K562 (cell line): ENCODE measurements around the gene ANKRD11. TPM values are rescaled to one million over a fixed set of nuclear protein-coding genes. Genes with fewer than 3 reads are reported as not detected.

ENCODE experiments used
- CBX3 ChIP-seq, 2 experiments: IDR thresholded peaks; 1 replicate in 1 of 2; 2 replicates in 1 of 2; pipeline ENCODE4 v1.6.1; 2012; ENCODE audit warnings: inconsistent platforms in 2 of 2, low read length in 2 of 2, borderline replicate concordance in 1 of 2, control low read depth in 1 of 2
- ETV5 ChIP-seq: sonication (generic); formaldehyde crosslinking; IDR thresholded peaks from 2 replicates; pipeline ENCODE4 v1.4.0; 2020; ENCODE audit warnings: low read depth, mild to moderate bottlenecking, missing genetic modification reagents
- GATAD2B ChIP-seq: fragments of 450-650 bp; IDR thresholded peaks from 2 replicates; pipeline ENCODE4 v1.6.1; 2017; ENCODE audit warnings: mild to moderate bottlenecking, borderline replicate concordance
- HDGF ChIP-seq: fragments of 450-650 bp; IDR thresholded peaks from 2 replicates; pipeline ENCODE4 v1.6.1; 2016
- KDM4B ChIP-seq, 2 experiments: fragments of 450-650 bp in 1 of 2; sonication (generic) in 1 of 2; IDR thresholded peaks; 2 replicates each; pipeline ENCODE4 v1.6.1; 2016 to 2017; ENCODE audit warnings: borderline replicate concordance in 2 of 2, antibody characterized with exemption in 1 of 2, low read depth in 1 of 2, mild to moderate bottlenecking in 1 of 2
- MAZ ChIP-seq, 2 experiments: fragments of 450-650 bp in 1 of 2; sonication (generic) in 1 of 2; formaldehyde crosslinking; IDR thresholded peaks in 1 of 2; conservative IDR thresholded peaks in 1 of 2; 2 replicates each; pipeline versions ENCODE4 v1.4.0 to v1.5.0; 2020; ENCODE audit warnings: mild to moderate bottlenecking in 1 of 2, missing genetic modification reagents in 1 of 2
- MTF1 ChIP-seq: fragments of 250-450 bp; sonication (Bioruptor Pico); IDR thresholded peaks from 2 replicates; pipeline ENCODE4 v1.9.0; 2021; ENCODE audit warnings: moderate library complexity, mild to moderate bottlenecking, inconsistent platforms, borderline replicate concordance
- MYC ChIP-seq, 2 experiments: fragments of 250-450 bp in 1 of 2; sonication (Bioruptor Pico) in 1 of 2; IDR thresholded peaks; 2 replicates each; pipeline versions ENCODE4 v1.5.1 to v1.6.1; 2012 to 2021; ENCODE audit warnings: low read depth in 2 of 2, borderline replicate concordance in 1 of 2, improper control_type of control experiment in 1 of 2, low read length in 1 of 2, mild to moderate bottlenecking in 1 of 2, moderate library complexity in 1 of 2
- MYNN ChIP-seq, 2 experiments: sonication (generic); formaldehyde crosslinking in 1 of 2; IDR thresholded peaks; 2 replicates each; pipeline versions ENCODE4 v1.5.0 to v1.6.1; 2016 to 2020; ENCODE audit warnings: antibody characterized with exemption in 1 of 2, missing genetic modification reagents in 1 of 2
- POLR2B ChIP-seq: fragments of 450-650 bp; IDR thresholded peaks from 2 replicates; pipeline ENCODE4 v1.6.1; 2018; ENCODE audit warnings: low read depth; ENCODE audit not compliant: partially characterized antibody
- PRMT5 ChIP-seq: sonication (generic); formaldehyde crosslinking; IDR thresholded peaks from 2 replicates; pipeline ENCODE4 v1.5.0; 2020; ENCODE audit warnings: missing genetic modification reagents
- SAP30 ChIP-seq: fragments of 200-600 bp; sonication (generic); IDR thresholded peaks from 2 replicates; pipeline ENCODE4 v1.6.1; 2012; ENCODE audit warnings: borderline replicate concordance, low read depth, mild to moderate bottlenecking, moderate library complexity, low read length, control low read depth, inconsistent platforms; ENCODE audit not compliant: insufficient read depth, poor library complexity, severe bottlenecking
- ZC3H11A ChIP-seq: IDR thresholded peaks from 2 replicates; pipeline ENCODE4 v1.6.1; 2012; ENCODE audit warnings: low read depth, low read length, improper control_type of control experiment
- ZNF444 ChIP-seq: fragments of 250-450 bp; sonication (Bioruptor Pico); IDR thresholded peaks from 2 replicates; pipeline ENCODE4 v1.4.0; 2020; ENCODE audit warnings: mild to moderate bottlenecking, moderate library complexity
- polyA plus RNA-seq, 8 experiments: library from polyadenylated mRNA; depleted of rRNA in 4 of 8; stranded (reverse) in 5 of 8; unstranded in 3 of 8; fragments of >200 nt; fragmentation: Nextera tagmentation in 2 of 8; fragmentation: Illumina TruSeq in 1 of 8; extraction: Ambion mirVana in 2 of 8; extraction: Trizol in 1 of 8; gene quantifications; 2 replicates each; pipeline versions ENCODE4 v1.2.1 to v1.2.3, GENCODE V29; 2011 to 2014; ENCODE audit warnings: inconsistent platforms in 1 of 8, missing spikeins in 1 of 8
- total RNA-seq, 7 experiments: library from RNA; depleted of rRNA in 6 of 7; stranded (reverse); fragments of >200 nt in 6 of 7; fragmentation: Illumina TruSeq in 2 of 7; extraction: Trizol in 2 of 7; gene quantifications; 2 replicates each; pipeline versions ENCODE4 v1.2.1 to v1.2.3, GENCODE V29; 2011 to 2021; ENCODE audit warnings: low replicate concordance in 1 of 7
- TF ChIP-seq, protein P1 (sequence below): fragments of 200-800 bp; sonication (Bioruptor generic); IDR thresholded peaks from 2 replicates; pipeline ENCODE4 v1.6.1; 2017; ENCODE audit warnings: missing genetic modification characterization, missing compliant biosample characterization
- TF ChIP-seq, protein P2 (sequence below), 2 experiments: IDR thresholded peaks; 2 replicates each; pipeline ENCODE4 v1.6.1; 2012; ENCODE audit warnings: improper control_type of control experiment in 2 of 2, low read depth in 2 of 2, low read length in 2 of 2, borderline replicate concordance in 1 of 2
- TF ChIP-seq, protein P3 (sequence below): fragments of 450-650 bp; IDR thresholded peaks from 2 replicates; pipeline ENCODE4 v1.6.1; 2018; ENCODE audit not compliant: partially characterized antibody

The ANKRD11 gene
- total and polyA plus RNA-seq, 9 of the 15 experiments (the other 6 are each of a cell fraction or from before 2014, with no cell fraction given): 4.7 to 126 (median 31.7) TPM

DNA sequence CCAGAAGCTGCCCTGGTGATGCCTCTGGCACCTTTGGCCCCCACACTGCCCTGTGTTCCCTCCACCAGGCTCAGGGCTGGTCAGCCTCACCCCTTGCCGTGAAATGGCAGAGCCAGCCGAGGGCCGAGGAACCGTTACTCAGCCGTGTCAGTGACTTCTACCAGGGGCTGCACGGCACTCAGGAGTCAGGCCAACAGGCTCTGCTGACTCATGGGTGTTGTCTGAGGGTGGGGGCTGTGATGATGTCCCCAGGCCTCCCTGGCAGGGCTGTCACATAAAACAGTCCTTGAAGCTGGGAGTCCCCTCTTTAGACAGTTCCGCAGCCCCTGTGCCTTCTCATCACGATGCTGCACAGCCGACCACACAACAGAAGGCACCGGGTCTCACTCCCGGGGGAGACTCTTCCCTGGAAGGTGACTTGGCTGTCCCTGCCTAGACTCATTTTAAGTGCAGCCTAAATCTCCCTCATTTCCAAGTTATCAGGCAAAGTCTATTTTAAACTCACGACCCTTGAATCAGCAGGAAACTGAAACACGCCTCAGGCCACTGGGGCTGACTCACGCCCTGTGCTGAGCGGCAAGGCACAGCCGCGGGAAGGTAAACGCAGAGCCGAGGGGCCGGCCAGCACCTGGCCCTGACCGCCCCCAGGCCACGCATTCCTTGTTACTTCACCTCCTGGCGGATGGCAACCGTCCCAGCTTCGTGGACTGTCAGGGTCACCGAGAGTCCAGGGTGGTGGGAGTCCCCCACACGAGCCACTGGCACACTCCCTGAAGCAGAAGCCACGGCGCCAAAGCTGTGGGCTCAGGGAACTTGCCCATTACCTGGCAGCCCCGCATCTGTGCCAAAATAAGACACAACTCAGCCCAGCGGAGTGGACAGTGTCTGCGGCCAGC is 170.2 kb downstream of the ANKRD11 start (continued):
- TF ChIP-seq, protein P1, sequence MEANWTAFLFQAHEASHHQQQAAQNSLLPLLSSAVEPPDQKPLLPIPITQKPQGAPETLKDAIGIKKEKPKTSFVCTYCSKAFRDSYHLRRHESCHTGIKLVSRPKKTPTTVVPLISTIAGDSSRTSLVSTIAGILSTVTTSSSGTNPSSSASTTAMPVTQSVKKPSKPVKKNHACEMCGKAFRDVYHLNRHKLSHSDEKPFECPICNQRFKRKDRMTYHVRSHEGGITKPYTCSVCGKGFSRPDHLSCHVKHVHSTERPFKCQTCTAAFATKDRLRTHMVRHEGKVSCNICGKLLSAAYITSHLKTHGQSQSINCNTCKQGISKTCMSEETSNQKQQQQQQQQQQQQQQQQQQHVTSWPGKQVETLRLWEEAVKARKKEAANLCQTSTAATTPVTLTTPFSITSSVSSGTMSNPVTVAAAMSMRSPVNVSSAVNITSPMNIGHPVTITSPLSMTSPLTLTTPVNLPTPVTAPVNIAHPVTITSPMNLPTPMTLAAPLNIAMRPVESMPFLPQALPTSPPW (CRISPR knock-in tag): peak; percentile 52
- no peak for TF ChIP-seq POLR2B
- TF ChIP-seq MAZ (CRISPR knock-in tag; conservative IDR thresholded peaks at IDR 0.05 in 1 of 2, IDR thresholded peaks at IDR 0.05 in 1 of 2): peak; percentile 59 to 86; a peak in 3 of 4 replicates
- no peak; the same call in 1 of the 2 replicates for TF ChIP-seq GATAD2B
- TF ChIP-seq KDM4B (IDR thresholded peaks at IDR 0.05; ENCODE audit: borderline replicate concordance in 2 of 2, low read depth in 1 of 2): no peak
- no peak for TF ChIP-seq PRMT5
- TF ChIP-seq ZC3H11A: no peak
- TF ChIP-seq, protein P2, sequence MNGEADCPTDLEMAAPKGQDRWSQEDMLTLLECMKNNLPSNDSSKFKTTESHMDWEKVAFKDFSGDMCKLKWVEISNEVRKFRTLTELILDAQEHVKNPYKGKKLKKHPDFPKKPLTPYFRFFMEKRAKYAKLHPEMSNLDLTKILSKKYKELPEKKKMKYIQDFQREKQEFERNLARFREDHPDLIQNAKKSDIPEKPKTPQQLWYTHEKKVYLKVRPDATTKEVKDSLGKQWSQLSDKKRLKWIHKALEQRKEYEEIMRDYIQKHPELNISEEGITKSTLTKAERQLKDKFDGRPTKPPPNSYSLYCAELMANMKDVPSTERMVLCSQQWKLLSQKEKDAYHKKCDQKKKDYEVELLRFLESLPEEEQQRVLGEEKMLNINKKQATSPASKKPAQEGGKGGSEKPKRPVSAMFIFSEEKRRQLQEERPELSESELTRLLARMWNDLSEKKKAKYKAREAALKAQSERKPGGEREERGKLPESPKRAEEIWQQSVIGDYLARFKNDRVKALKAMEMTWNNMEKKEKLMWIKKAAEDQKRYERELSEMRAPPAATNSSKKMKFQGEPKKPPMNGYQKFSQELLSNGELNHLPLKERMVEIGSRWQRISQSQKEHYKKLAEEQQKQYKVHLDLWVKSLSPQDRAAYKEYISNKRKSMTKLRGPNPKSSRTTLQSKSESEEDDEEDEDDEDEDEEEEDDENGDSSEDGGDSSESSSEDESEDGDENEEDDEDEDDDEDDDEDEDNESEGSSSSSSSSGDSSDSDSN (IDR thresholded peaks at IDR 0.05; ENCODE audit: borderline replicate concordance in 1 of 2, low read depth in 2 of 2, low read length in 2 of 2): peak; percentile 16 to 48; a peak in 2 of 4 replicates
- TF ChIP-seq, protein P3, sequence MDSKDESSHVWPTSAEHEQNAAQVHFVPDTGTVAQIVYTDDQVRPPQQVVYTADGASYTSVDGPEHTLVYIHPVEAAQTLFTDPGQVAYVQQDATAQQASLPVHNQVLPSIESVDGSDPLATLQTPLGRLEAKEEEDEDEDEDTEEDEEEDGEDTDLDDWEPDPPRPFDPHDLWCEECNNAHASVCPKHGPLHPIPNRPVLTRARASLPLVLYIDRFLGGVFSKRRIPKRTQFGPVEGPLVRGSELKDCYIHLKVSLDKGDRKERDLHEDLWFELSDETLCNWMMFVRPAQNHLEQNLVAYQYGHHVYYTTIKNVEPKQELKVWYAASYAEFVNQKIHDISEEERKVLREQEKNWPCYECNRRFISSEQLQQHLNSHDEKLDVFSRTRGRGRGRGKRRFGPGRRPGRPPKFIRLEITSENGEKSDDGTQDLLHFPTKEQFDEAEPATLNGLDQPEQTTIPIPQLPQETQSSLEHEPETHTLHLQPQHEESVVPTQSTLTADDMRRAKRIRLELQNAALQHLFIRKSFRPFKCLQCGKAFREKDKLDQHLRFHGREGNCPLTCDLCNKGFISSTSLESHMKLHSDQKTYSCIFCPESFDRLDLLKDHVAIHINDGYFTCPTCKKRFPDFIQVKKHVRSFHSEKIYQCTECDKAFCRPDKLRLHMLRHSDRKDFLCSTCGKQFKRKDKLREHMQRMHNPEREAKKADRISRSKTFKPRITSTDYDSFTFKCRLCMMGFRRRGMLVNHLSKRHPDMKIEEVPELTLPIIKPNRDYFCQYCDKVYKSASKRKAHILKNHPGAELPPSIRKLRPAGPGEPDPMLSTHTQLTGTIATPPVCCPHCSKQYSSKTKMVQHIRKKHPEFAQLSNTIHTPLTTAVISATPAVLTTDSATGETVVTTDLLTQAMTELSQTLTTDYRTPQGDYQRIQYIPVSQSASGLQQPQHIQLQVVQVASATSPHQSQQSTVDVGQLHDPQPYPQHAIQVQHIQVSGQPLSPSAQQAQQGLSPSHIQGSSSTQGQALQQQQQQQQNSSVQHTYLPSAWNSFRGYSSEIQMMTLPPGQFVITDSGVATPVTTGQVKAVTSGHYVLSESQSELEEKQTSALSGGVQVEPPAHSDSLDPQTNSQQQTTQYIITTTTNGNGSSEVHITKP: peak; percentile 51
- no peak for TF ChIP-seq ETV5
- TF ChIP-seq MYNN (IDR thresholded peaks at IDR 0.05): 0 out of 2 replicates have a peak, but pooled peaks have one; percentile 24
- TF ChIP-seq MYNN (CRISPR knock-in tag; IDR thresholded peaks at IDR 0.05): no peak
- no peak for TF ChIP-seq HDGF
- TF ChIP-seq SAP30: peak; percentile 17
- no peak; the same call in 1 of the 2 replicates for TF ChIP-seq MYC (IDR thresholded peaks at IDR 0.05; ENCODE audit: low read depth, low read length)
- TF ChIP-seq MYC (CRISPR knock-in tag; IDR thresholded peaks at IDR 0.05; ENCODE audit: borderline replicate concordance, low read depth): no peak; the same call in 1 of the 2 replicates
- no peak for TF ChIP-seq ZNF444
- no peak for TF ChIP-seq MTF1 (CRISPR knock-in tag)
- TF ChIP-seq CBX3 (IDR thresholded peaks at IDR 0.05; ENCODE audit: borderline replicate concordance in 1 of 2, low read length in 2 of 2): no peak
